Measurements from ENCODE around the gene LCN6. TPM values are rescaled to one million over a fixed set of nuclear protein-coding genes. Genes with fewer than 3 reads are reported as not detected.

LCN6 gene
- total and polyA plus RNA-seq, 9 of the 15 experiments (the other 6 are each of a cell fraction or from before 2014, with no cell fraction given) = 0.10 to 0.45 (median 0.37) TPM; not detected in 5

DNA sequence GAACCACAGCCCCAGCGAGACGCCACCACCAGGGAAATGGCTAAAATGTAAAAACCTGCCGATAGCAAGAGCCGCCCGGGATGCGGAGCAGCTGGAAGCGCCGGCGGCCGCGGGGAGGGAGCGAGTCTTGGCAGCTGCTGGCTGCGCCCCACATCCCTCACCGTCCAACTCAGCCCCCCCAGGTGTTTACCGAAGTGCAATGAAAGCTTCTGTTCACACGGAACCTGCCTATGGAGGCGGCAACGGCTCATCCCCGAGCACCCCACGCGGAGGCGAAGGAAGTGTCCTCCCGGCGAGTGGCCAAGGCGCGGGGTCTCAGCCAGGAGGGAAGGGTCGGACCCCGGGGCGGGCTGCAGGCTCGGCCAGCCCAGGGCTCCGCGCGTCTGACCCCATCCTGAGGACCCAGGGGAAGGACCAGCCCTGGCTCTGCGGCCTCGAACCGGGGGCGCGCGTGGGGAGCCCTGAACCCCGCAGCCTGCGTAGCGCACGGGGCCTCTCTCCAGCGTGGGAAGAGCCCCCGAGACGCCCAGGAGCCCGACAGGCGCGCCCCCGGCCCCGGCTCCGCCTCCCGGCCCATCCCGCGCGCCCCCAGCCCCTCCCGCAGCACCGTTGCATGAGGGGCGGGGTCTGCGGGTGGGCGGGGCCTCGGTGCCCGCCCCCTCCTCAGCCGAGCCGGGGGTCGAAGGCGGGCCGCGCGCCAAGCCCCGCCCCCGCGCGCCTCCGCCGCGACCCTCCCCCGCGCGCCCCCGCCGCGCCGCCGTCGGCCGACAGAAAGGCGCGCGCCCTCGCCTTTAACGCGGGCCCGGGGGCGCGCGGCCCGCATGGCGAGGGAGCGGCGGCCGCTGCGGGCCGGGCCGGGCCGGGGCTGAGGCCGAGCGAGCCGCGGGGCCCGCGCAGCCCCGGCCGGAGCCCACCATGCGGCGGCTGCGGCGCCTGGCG lies 36.3 kb downstream of the LCN6 start, which contains the start of gene DIPK1B (continued):
- TF ChIP-seq TAF7 (tag; IDR thresholded peaks at IDR 0.05) = no peak
- no peak for TF ChIP-seq ASH1L (IDR thresholded peaks at IDR 0.05; ENCODE audit: borderline replicate concordance, low read depth, partially characterized antibody)
- no peak for TF ChIP-seq MCM3 (IDR thresholded peaks at IDR 0.05)
- TF ChIP-seq, protein P1, sequence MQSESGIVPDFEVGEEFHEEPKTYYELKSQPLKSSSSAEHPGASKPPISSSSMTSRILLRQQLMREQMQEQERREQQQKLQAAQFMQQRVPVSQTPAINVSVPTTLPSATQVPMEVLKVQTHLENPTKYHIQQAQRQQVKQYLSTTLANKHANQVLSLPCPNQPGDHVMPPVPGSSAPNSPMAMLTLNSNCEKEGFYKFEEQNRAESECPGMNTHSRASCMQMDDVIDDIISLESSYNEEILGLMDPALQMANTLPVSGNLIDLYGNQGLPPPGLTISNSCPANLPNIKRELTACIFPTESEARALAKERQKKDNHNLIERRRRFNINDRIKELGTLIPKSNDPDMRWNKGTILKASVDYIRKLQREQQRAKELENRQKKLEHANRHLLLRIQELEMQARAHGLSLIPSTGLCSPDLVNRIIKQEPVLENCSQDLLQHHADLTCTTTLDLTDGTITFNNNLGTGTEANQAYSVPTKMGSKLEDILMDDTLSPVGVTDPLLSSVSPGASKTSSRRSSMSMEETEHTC (IDR thresholded peaks at IDR 0.05) = no peak
- TF ChIP-seq DMBX1 (CRISPR knock-in tag; IDR thresholded peaks at IDR 0.05; ENCODE audit: borderline replicate concordance) = no peak
- no peak for TF ChIP-seq ARNT (IDR thresholded peaks at IDR 0.05)
- peak; percentile 67; the same call in 1 of the 2 replicates for TF ChIP-seq TARDBP (IDR thresholded peaks at IDR 0.05)
- TF ChIP-seq ADNP (tag; IDR thresholded peaks at IDR 0.05) = no peak
- TF ChIP-seq HMG20B (CRISPR knock-in tag; IDR thresholded peaks at IDR 0.05) = no peak
- TF ChIP-seq, protein P2, sequence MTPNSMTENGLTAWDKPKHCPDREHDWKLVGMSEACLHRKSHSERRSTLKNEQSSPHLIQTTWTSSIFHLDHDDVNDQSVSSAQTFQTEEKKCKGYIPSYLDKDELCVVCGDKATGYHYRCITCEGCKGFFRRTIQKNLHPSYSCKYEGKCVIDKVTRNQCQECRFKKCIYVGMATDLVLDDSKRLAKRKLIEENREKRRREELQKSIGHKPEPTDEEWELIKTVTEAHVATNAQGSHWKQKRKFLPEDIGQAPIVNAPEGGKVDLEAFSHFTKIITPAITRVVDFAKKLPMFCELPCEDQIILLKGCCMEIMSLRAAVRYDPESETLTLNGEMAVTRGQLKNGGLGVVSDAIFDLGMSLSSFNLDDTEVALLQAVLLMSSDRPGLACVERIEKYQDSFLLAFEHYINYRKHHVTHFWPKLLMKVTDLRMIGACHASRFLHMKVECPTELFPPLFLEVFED (CRISPR knock-in tag; conservative IDR thresholded peaks at IDR 0.05) = no peak
- TF ChIP-seq, protein P3, sequence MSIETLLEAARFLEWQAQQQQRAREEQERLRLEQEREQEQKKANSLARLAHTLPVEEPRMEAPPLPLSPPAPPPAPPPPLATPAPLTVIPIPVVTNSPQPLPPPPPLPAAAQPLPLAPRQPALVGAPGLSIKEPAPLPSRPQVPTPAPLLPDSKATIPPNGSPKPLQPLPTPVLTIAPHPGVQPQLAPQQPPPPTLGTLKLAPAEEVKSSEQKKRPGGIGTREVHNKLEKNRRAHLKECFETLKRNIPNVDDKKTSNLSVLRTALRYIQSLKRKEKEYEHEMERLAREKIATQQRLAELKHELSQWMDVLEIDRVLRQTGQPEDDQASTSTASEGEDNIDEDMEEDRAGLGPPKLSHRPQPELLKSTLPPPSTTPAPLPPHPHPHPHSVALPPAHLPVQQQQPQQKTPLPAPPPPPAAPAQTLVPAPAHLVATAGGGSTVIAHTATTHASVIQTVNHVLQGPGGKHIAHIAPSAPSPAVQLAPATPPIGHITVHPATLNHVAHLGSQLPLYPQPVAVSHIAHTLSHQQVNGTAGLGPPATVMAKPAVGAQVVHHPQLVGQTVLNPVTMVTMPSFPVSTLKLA (conservative IDR thresholded peaks at IDR 0.05) = peak in 1 of 2 experiments; percentile 35; a peak in 1 of 4 replicates
- TF ChIP-seq PHB2 (IDR thresholded peaks at IDR 0.05; ENCODE audit: low read depth) = no peak
- TF ChIP-seq ZNF133 (CRISPR knock-in tag; IDR thresholded peaks at IDR 0.05) = no peak
- no peak for TF ChIP-seq KHSRP (IDR thresholded peaks at IDR 0.05)
- no peak for TF ChIP-seq ARID1B (IDR thresholded peaks at IDR 0.05)
- TF ChIP-seq SPI1 (IDR thresholded peaks at IDR 0.05; ENCODE audit: borderline replicate concordance, low read depth, low read length) = no peak
- TF ChIP-seq SIX5 (IDR thresholded peaks at IDR 0.05; ENCODE audit: borderline replicate concordance in 1 of 2, insufficient read depth in 1 of 2, low read depth in 1 of 2, low read length in 2 of 2) = no peak
- no peak for TF ChIP-seq ZNF217 (CRISPR knock-in tag; IDR thresholded peaks at IDR 0.05)
- TF ChIP-seq, protein P4, sequence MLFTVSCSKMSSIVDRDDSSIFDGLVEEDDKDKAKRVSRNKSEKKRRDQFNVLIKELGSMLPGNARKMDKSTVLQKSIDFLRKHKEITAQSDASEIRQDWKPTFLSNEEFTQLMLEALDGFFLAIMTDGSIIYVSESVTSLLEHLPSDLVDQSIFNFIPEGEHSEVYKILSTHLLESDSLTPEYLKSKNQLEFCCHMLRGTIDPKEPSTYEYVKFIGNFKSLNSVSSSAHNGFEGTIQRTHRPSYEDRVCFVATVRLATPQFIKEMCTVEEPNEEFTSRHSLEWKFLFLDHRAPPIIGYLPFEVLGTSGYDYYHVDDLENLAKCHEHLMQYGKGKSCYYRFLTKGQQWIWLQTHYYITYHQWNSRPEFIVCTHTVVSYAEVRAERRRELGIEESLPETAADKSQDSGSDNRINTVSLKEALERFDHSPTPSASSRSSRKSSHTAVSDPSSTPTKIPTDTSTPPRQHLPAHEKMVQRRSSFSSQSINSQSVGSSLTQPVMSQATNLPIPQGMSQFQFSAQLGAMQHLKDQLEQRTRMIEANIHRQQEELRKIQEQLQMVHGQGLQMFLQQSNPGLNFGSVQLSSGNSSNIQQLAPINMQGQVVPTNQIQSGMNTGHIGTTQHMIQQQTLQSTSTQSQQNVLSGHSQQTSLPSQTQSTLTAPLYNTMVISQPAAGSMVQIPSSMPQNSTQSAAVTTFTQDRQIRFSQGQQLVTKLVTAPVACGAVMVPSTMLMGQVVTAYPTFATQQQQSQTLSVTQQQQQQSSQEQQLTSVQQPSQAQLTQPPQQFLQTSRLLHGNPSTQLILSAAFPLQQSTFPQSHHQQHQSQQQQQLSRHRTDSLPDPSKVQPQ (CRISPR knock-in tag; IDR thresholded peaks at IDR 0.05; ENCODE audit: borderline replicate concordance) = no peak
- no peak for TF ChIP-seq FIP1L1 (IDR thresholded peaks at IDR 0.05; ENCODE audit: low read depth, low read length, poor library complexity, severe bottlenecking)
- TF ChIP-seq TOE1 (IDR thresholded peaks at IDR 0.05; ENCODE audit: borderline replicate concordance) = no peak
- no peak for TF ChIP-seq TOE1 (CRISPR knock-in tag; IDR thresholded peaks at IDR 0.05; ENCODE audit: borderline replicate concordance, low read depth)

Data from K562 (cell line).